ENCODE results near the gene GOLGA2. TPM values are rescaled to one million over a fixed set of nuclear protein-coding genes. Genes with fewer than 3 reads are reported as not detected.

GOLGA2 gene
- total RNA-seq, 1 experiment from 2014 or later, result 188 TPM

GRCh38 chr9:128309551-128309950 lies 33.7 kb upstream of the GOLGA2 start:
- H3K27me3 ChIP-seq (ENCODE audit: insufficient read depth, low read depth), result no peaks in the 10 kb centered on the region
- peaks cover 59% of the 10 kb centered on the region for H3F3A ChIP-seq (ENCODE audit: insufficient read depth, low read depth)
- H3K4me2 ChIP-seq, result no peak overlapping the region
- DNase-seq, result no peak
- no peaks in the 10 kb centered on the region for H3K9me2 ChIP-seq (ENCODE audit: insufficient read depth)
- H3K9me3 ChIP-seq (ENCODE audit: insufficient read depth, low read depth), result no peaks in the 10 kb centered on the region
- no peak overlapping the region for H3K4me3 ChIP-seq
- H3K4me1 ChIP-seq (replicated peaks; ENCODE audit: insufficient read depth), result peaks cover 40% of the 10 kb centered on the region
- POLR2A ChIA-PET (ENCODE audit: unreplicated experiment), result interaction anchor here (0.6 to 0.7 kb wide), 2 partner anchors 100 to 172 kb away, joined by 3 read pairs; no protein-coding TSS in a partner anchor
- CTCF ChIA-PET, result no interaction called here
- peaks cover 14% of the 10 kb centered on the region for H3K36me3 ChIP-seq (ENCODE audit: low read depth)
- H3K79me2 ChIP-seq (ENCODE audit: low read depth), result no peaks in the 10 kb centered on the region
- TF ChIP-seq EZH2 (IDR thresholded peaks at IDR 0.05; ENCODE audit: low read depth) (no peak), CTCF (conservative IDR thresholded peaks at IDR 0.05) (no peak)
- no TSS peak for BruUV-seq (replicated peaks)
- no peak overlapping the region for H3K27ac ChIP-seq
- no peaks in the 10 kb centered on the region for H4K20me1 ChIP-seq (ENCODE audit: insufficient read depth)
- H2AFZ ChIP-seq, result no peak overlapping the region
- intact Hi-C loops (cut with micrococcal nuclease; ENCODE audit: unreplicated experiment), result no loop called here

- no peaks in the 10 kb centered on the region for H3K9me2 ChIP-seq (ENCODE audit: insufficient read depth)
- peaks cover 61% of the 10 kb centered on the region for H3K4me1 ChIP-seq (replicated peaks; ENCODE audit: insufficient read depth)
- no peaks in the 10 kb centered on the region for H3K9me3 ChIP-seq (ENCODE audit: insufficient read depth, low read depth)
- no peaks in the 10 kb centered on the region for H3K27me3 ChIP-seq (ENCODE audit: insufficient read depth, low read depth)
- TF ChIP-seq EZH2 (IDR thresholded peaks at IDR 0.05; ENCODE audit: low read depth) (no peak), CTCF (conservative IDR thresholded peaks at IDR 0.05) (no peak)
- peaks cover 11% of the 10 kb centered on the region for H3K36me3 ChIP-seq (ENCODE audit: low read depth)
- intact Hi-C loops (cut with micrococcal nuclease; ENCODE audit: unreplicated experiment), result no loop called here
- CTCF ChIA-PET, result interaction anchor here (0.5 to 1.3 kb wide), 2 partner anchors 57 to 767 kb away, joined by 4 to 6 read pairs; no protein-coding TSS in a partner anchor
- BruUV-seq (replicated peaks), result no TSS peak
- peak in 1 of 2 experiments; percentile 22 for DNase-seq
- H3F3A ChIP-seq (ENCODE audit: insufficient read depth, low read depth), result peaks cover 67% of the 10 kb centered on the region
- H3K79me2 ChIP-seq (ENCODE audit: low read depth), result no peaks in the 10 kb centered on the region
- no peak overlapping the region for H3K4me3 ChIP-seq
- H3K27ac ChIP-seq, result peak overlapping the region; percentile 97
- POLR2A ChIA-PET (ENCODE audit: unreplicated experiment), result interaction anchor here (0.6 to 0.7 kb wide), 7 partner anchors 13 to 421 kb away, joined by 3 to 9 read pairs (median 5); partner anchors contain the start of gene SLC27A4
- H3K4me2 ChIP-seq, result peak overlapping the region; percentile 24; the same call in 1 of the 2 replicates
- no peaks in the 10 kb centered on the region for H4K20me1 ChIP-seq (ENCODE audit: insufficient read depth)
- no peak overlapping the region for H2AFZ ChIP-seq
Observed at GRCh38 chr9:128304971-128305288, 29.1 kb upstream of the GOLGA2 start.

- Histone ChIP-seq H4K20me1 (ENCODE audit: insufficient read depth) (no peaks in the 10 kb centered on the region), H3K9me3 (ENCODE audit: insufficient read depth, low read depth) (no peaks in the 10 kb centered on the region), H3K9me2 (ENCODE audit: insufficient read depth) (no peaks in the 10 kb centered on the region), H3K4me2 (peak overlapping the region; percentile 24), H3K4me3 (no peak overlapping the region), H2AFZ (no peak overlapping the region), H3K4me1 (replicated peaks; ENCODE audit: insufficient read depth) (peaks cover 66% of the 10 kb centered on the region), H3K27me3 (ENCODE audit: insufficient read depth, low read depth) (no peaks in the 10 kb centered on the region), H3K79me2 (ENCODE audit: low read depth) (no peaks in the 10 kb centered on the region), H3F3A (ENCODE audit: insufficient read depth, low read depth) (peaks cover 64% of the 10 kb centered on the region), H3K27ac (peak overlapping the region; percentile 97), H3K36me3 (ENCODE audit: low read depth) (peaks cover 7% of the 10 kb centered on the region)
- ChIA-PET CTCF (interaction anchor here (0.5 to 1.3 kb wide), 4 partner anchors 27 to 768 kb away, joined by 3 to 6 read pairs (median 4); no protein-coding TSS in a partner anchor), POLR2A (ENCODE audit: unreplicated experiment) (interaction anchor here (0.5 to 0.7 kb wide), 11 partner anchors 13 to 422 kb away, joined by 3 to 11 read pairs (median 5); partner anchors contain the start of genes BBLN, SLC27A4, SPTAN1 and SWI5)
- no peak for TF ChIP-seq EZH2 (IDR thresholded peaks at IDR 0.05; ENCODE audit: low read depth)
- TF ChIP-seq CTCF (conservative IDR thresholded peaks at IDR 0.05), result no peak
- BruUV-seq (replicated peaks), result no TSS peak
- intact Hi-C loops (cut with micrococcal nuclease; ENCODE audit: unreplicated experiment), result no loop called here
- DNase-seq, result peak; percentile 6 to 56
Observed at GRCh38 chr9:128304136-128304970, 28.5 kb upstream of the GOLGA2 start.

All from PC-9 (cell line).